NCI-H128 (cell line): Measurements from ENCODE around the gene TMC3.
"Not testable (repeated sequence)": the region's sequence is repeated elsewhere in the genome, so short reads cannot be mapped to it uniquely, and the experiment has no call there.

Source experiments
- DNase-seq: peaks from one replicate; lab custom pipeline; 2025; ENCODE audit not compliant: unreplicated experiment; lab: John Stamatoyannopoulos, UW

Gene TMC3

GRCh38 chr15:81347910-81348309 lies 26.1 kb downstream of the TMC3 start:
- DNase-seq = no peak

DNA sequence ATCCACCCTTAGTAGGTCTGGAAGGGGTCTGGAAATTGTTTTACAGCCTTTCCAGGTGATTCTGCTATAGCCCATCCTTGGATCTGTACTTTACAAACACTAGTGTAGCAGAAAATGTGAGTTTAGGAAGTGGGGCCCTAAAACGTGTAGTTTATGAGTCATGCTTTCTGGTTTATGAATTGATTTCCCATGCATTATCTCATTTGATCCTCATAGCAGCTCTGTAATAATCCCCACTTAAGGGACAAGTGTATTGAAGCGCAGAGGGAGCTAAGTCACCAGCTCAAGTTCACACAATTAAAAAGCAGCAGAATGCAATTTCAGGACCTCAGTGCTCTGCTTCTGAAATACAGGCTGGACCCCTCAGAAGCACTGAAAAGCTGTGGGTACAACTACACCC lies 27.4 kb downstream of the TMC3 start:
- no peak for DNase-seq

- DNase-seq = no peak
Measured at GRCh38 chr15:81343371-81343770, 30.6 kb downstream of the TMC3 start.

GRCh38 chr15:81341351-81341750 lies 32.7 kb downstream of the TMC3 start:
- DNase-seq = no peak

GRCh38 chr15:81339851-81340250 lies 34.2 kb downstream of the TMC3 start:
- DNase-seq = no peak

DNA sequence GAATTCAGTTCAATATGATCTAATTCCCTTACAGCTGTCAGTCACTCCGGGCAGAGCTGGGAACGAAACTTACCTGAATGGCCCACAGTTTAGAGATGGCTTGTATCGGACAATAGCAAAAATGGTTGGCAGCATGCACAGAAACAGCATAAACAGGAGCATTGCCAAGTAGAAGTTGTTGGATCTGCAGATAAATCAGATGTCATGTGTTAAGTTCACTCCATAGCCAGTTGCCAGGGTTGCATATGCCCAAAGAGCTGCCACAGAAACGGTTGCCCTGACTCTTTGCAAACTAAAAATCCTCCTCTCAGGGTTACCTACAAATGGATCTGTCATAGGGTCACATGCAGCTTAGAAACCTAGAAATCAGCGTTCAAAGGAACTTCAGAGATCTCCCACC lies 34.7 kb downstream of the TMC3 start:
- DNase-seq = no peak

- DNase-seq = no peak
Measured at GRCh38 chr15:81338170-81339007, 35.6 kb downstream of the TMC3 start.

DNA sequence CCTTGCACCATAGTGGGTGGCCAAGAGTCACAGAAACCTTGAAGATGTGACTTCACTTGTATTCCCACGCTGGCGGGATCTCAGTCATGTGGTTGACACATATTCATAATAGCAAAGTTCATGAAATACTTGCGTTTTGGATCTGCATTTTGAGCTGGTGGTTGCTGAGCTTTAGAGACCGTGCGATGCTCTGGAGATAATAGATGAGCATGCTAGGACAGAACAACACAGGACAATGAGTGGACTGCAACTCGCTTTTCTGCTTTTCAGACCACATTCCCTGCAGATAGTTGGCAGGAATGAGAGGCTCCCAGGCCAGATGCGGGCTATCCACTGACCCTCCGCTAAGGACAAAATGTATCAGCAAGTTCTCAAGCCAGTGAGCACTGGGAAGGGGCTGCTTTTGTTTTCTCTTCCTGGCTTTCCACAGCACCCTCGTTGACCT lies 36.3 kb downstream of the TMC3 start:
- DNase-seq = no peak

DNA sequence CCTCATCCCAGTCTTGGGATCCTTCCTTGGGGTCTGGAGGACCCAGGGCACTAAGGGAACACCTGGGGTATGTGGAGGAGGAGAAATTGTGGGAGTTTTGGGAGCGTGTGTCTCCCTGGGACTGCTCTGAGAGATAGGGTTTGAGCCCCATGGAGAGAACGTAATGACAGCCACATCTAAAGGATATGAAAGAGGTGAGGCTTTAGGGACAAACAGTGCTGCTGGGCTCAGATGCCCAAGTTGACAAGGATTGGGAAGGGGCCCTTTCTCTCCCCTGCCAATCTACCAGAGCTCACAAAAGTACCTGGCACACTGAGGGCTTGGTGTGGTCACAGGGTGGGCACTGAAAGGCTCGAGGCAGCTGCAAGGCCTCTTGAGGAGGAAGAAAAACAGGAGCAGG lies 36.8 kb downstream of the TMC3 start:
- DNase-seq = no peak

DNA sequence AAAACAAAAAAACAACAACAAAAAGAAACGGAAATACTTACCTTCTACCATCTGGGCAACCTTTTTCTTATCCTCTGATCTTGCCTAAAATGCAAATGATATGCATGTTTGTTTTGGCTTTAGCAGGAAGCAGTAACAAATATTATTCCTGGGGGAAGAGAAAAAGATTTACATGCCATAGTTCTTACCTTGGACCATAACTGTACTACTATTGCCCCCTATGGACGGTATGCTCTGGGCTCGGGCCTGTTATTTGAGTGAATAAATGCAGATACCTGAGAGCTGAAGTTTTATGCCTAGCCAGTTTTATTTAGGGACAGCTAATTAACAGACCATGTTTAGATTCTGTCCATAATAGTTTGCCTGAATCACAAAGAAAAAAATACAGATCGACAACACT lies 37.4 kb downstream of the TMC3 start:
- DNase-seq = no peak

- DNase-seq = no peak
Measured at GRCh38 chr15:81335631-81336030, 38.4 kb downstream of the TMC3 start.

- DNase-seq = no peak
Measured at GRCh38 chr15:81334768-81335435, 39.1 kb downstream of the TMC3 start.

DNA sequence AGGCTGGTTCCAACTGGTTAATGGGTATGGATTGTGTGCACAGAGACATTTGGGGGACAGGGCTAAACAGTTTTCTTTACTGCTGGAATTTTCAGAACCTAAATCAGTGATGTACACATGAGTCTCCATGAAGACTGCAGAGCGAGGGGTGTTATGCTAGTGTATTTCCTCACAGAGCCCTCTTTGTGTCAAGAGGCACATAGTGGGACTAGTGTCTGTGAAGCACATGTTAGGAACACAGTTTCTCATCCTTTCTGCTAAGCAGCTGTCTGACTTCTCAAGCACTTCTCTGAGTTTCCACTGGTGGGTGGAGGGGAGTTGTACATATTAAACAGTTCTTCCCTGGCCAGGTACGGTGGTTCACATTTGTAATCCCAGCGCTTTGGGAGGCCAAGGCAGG lies 40.6 kb downstream of the TMC3 start:
- no peak for DNase-seq

DNA sequence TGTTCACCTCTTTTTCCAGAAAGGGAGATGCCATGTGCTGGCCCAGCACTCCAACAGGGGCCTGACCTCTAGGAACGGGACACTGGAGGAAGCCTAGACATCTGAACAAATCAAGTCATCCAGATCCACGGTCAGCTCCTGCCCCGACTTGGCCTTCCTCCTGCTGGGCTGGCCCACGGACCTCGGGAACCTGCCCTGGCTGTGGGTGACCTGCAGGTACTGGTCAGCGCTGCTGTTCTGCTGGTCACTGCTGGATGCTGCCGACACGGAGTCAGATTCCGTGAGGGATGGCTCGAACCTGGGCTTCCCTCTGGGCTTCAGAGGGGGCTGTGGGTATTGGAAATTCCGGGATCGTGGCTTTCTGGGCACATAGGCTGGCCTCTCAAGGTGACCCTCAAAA lies 41.7 kb downstream of the TMC3 start:
- DNase-seq = no peak

GRCh38 chr15:81331600-81331999 lies 42.4 kb downstream of the TMC3 start:
- no peak for DNase-seq

GRCh38 chr15:81331141-81331540 lies 42.9 kb downstream of the TMC3 start:
- DNase-seq = not testable (repeated sequence)

GRCh38 chr15:81330366-81331090 lies 43.5 kb downstream of the TMC3 start:
- DNase-seq = no peak

DNA sequence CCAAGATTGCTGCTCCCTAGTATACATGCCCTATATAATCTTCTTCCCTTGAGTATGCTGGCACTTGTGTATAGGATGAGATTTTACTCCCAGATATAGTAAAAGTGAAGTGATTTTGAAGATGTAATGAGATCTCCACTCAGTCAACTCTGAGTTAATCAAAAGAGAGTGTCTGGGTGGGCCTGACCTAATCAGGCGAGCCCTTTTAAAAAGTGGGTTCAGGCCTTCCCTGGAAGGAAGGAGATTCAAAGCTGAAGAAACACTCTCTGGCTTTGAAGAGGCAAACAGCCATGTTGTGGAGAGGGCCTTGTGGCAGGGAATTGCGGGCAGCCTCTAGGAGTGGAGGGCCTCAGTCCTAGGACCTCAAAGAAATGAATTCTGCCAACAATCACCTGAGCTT lies 44.6 kb downstream of the TMC3 start:
- no peak for DNase-seq

- no peak for DNase-seq
Measured at GRCh38 chr15:81327516-81327915, 46.5 kb downstream of the TMC3 start.

GRCh38 chr15:81326466-81327212 lies 47.4 kb downstream of the TMC3 start:
- DNase-seq = no peak
